Measurements from ENCODE around the gene ZMYND8. TPM values are rescaled to one million over a fixed set of nuclear protein-coding genes. Genes with fewer than 3 reads are reported as not detected.

Gene ZMYND8
- polyA plus RNA-seq, 1 donor from 2014 or later, result 16.8 TPM

- no peaks in the 10 kb centered on the region for H4K20me1 ChIP-seq (ENCODE audit: insufficient read depth)
- H3K9me2 ChIP-seq (ENCODE audit: insufficient read depth, low read length), result no peaks in the 10 kb centered on the region
- no peaks in the 10 kb centered on the region for H3K9me3 ChIP-seq (ENCODE audit: low read length)
- H3K4me3 ChIP-seq (ENCODE audit: low read length), result no peak overlapping the region
- no peaks in the 10 kb centered on the region for H3F3A ChIP-seq (ENCODE audit: insufficient read depth, low read length, poor library complexity, severe bottlenecking)
- no peak for TF ChIP-seq EZH2 (IDR thresholded peaks at IDR 0.05; ENCODE audit: borderline replicate concordance, insufficient read depth, low read length, poor library complexity, severe bottlenecking)
- no peak for TF ChIP-seq POLR2AphosphoS5 (IDR thresholded peaks at IDR 0.05)
- no peak for TF ChIP-seq REST (IDR thresholded peaks at IDR 0.05; ENCODE audit: borderline replicate concordance)
- no peak for TF ChIP-seq SMC3 (conservative IDR thresholded peaks at IDR 0.05; ENCODE audit: poor library complexity)
- no peak for TF ChIP-seq MXI1 (conservative IDR thresholded peaks at IDR 0.05; ENCODE audit: poor library complexity, severe bottlenecking)
- no peak for TF ChIP-seq RAD21 (conservative IDR thresholded peaks at IDR 0.05)
- H3K27me3 ChIP-seq (ENCODE audit: insufficient read depth, low read depth, low read length), result no peaks in the 10 kb centered on the region
- H2AFZ ChIP-seq (ENCODE audit: low read depth, low read length), result no peak overlapping the region
- H3K4me2 ChIP-seq (ENCODE audit: low read length), result no peak overlapping the region
- no peaks in the 10 kb centered on the region for H3K79me2 ChIP-seq (replicated peaks; ENCODE audit: insufficient read depth, low read length)
- H3K9ac ChIP-seq (ENCODE audit: low read length), result no peak overlapping the region
- no peaks in the 10 kb centered on the region for H3K36me3 ChIP-seq (ENCODE audit: insufficient read depth, low read length)
- no peak overlapping the region for H3K27ac ChIP-seq (ENCODE audit: low read length)
Measured at GRCh38 chr20:47392721-47393073, 36.2 kb upstream of the ZMYND8 start.

- H3K36me3 ChIP-seq (ENCODE audit: insufficient read depth, low read length), result no peaks in the 10 kb centered on the region
- no peaks in the 10 kb centered on the region for H3K27me3 ChIP-seq (ENCODE audit: insufficient read depth, low read depth, low read length)
- no peaks in the 10 kb centered on the region for H3K79me2 ChIP-seq (replicated peaks; ENCODE audit: insufficient read depth, low read length)
- no peak overlapping the region for H3K27ac ChIP-seq (ENCODE audit: low read length)
- no peak overlapping the region for H2AFZ ChIP-seq (ENCODE audit: low read depth, low read length)
- no peaks in the 10 kb centered on the region for H4K20me1 ChIP-seq (ENCODE audit: insufficient read depth)
- H3F3A ChIP-seq (ENCODE audit: insufficient read depth, low read length, poor library complexity, severe bottlenecking), result no peaks in the 10 kb centered on the region
- no peaks in the 10 kb centered on the region for H3K9me3 ChIP-seq (ENCODE audit: low read length)
- no peak overlapping the region for H3K9ac ChIP-seq (ENCODE audit: low read length)
- no peaks in the 10 kb centered on the region for H3K9me2 ChIP-seq (ENCODE audit: insufficient read depth, low read length)
- TF ChIP-seq MXI1 (conservative IDR thresholded peaks at IDR 0.05; ENCODE audit: poor library complexity, severe bottlenecking) (no peak), TAF1 (IDR thresholded peaks at IDR 0.05; ENCODE audit: low read depth) (no peak), EP300 (conservative IDR thresholded peaks at IDR 0.05; ENCODE audit: poor library complexity, severe bottlenecking) (no peak), EZH2 (IDR thresholded peaks at IDR 0.05; ENCODE audit: borderline replicate concordance, insufficient read depth, low read length, poor library complexity, severe bottlenecking) (no peak), POLR2AphosphoS5 (IDR thresholded peaks at IDR 0.05) (no peak), RAD21 (conservative IDR thresholded peaks at IDR 0.05) (no peak), SMC3 (conservative IDR thresholded peaks at IDR 0.05; ENCODE audit: poor library complexity) (no peak), CTCF (IDR thresholded peaks at IDR 0.05; ENCODE audit: poor library complexity, severe bottlenecking) (no peak), REST (IDR thresholded peaks at IDR 0.05; ENCODE audit: borderline replicate concordance) (no peak)
- H3K4me3 ChIP-seq (ENCODE audit: low read length), result no peak overlapping the region
- no peak overlapping the region for H3K4me2 ChIP-seq (ENCODE audit: low read length)
Measured at GRCh38 chr20:47392015-47392720, 35.7 kb upstream of the ZMYND8 start.
